Caki2 (cell line): ENCODE measurements around the gene GSC2. TPM values are rescaled to one million over a fixed set of nuclear protein-coding genes. Genes with fewer than 3 reads are reported as not detected.

Source experiments
- DNase-seq: peaks from one replicate; pipeline ENCODE4 v3.0.0-alpha.2; 2015; ENCODE audit warnings: low read depth
- in situ Hi-C: cut with HindIII; loops from 2 replicates; pipeline ENCODE4 v1.10.0; 2016; ENCODE audit warnings: low sequenced_read_pairs, low pct_unique_long_range_greater_than_20kb, mixed read lengths
- total RNA-seq: library from RNA; depleted of rRNA; stranded (reverse); fragments of >200 nt; shearing (Covaris generic); gene quantifications from 2 replicates; pipeline ENCODE4 v1.2.3, GENCODE V29; 2014; ENCODE audit warnings: low replicate concordance

GSC2 gene
- total RNA-seq, 1 experiment from 2014 or later = not detected

DNA sequence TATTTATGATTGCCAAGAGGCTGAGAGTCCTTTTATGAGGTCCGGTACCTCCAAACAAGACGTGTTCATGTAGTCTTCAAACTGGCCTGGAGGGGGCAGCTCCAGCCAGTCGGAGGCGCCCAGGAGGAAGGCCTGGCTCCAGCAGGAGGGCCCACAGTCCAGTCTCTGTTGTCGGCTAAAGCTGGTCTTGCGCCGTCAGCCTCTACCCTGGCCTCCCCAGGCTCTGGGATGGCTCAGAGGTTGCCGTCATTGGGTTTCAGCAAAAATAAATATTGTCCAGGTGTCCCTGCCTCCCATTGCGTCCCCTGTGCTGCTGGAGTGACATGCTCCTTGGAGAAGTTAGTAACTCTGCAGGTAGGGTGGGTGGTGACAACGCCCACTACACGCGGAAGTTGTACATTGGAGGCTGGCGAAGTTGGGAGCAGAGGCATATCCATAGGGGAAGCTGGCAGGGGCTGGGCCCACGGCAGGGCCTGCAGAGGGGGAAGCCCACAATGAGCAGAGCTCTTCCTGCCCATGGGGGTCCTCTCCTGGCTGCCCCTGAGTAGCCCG lies 29.5 kb upstream of the GSC2 start:
- in situ Hi-C loops = no loop called here
- DNase-seq = peak; percentile 79

GRCh38 chr22:19178657-19179496 lies 28.8 kb upstream of the GSC2 start, which contains the start of gene SLC25A1:
Gene SLC25A1 (minus strand): TSS chr22:19178736. CDS start chr22:19178673, 63 bp downstream.
- in situ Hi-C loops = no loop called here
- DNase-seq = peak; percentile 87

DNA sequence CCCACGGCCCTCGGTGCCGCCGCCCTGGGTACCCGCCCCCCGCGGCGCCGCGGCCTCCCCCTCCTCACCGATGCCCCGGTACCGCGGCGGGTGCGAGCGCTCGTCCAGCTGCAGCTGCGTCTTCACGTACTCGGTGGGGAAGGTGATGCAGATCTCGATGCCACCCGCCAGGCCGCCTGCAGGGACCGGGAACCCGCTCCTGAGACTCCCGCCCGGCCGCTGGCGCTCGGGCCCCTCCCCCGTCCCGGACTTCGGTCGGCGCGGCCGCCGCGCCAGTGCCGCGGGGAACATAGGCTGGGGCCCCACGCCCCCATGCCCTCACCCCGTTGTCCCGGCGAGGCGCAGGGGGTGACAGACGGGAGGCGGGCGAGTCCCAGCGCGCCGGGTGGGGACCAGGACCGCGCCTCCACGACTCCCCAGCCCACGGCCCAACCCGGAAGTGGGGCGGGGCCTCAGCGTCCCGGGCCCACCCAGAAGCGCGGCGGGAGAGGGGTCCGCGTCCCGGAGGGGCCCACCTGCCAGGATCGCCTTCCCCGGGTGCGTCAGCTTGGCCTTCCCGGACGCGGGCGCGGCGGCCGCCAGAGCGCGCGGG lies 28.1 kb upstream of the GSC2 start:
- in situ Hi-C loops = no loop called here

GRCh38 chr22:19177164-19178064 lies 27.3 kb upstream of the GSC2 start:
- in situ Hi-C loops = no loop called here
- no peak for DNase-seq

More for the DNA sequence above, 28.1 kb upstream of the GSC2 start:
- no peak for DNase-seq

- in situ Hi-C loops = no loop called here
- DNase-seq = no peak
These were observed 26.6 kb upstream of the GSC2 start for GRCh38 chr22:19176732-19177131.

DNA sequence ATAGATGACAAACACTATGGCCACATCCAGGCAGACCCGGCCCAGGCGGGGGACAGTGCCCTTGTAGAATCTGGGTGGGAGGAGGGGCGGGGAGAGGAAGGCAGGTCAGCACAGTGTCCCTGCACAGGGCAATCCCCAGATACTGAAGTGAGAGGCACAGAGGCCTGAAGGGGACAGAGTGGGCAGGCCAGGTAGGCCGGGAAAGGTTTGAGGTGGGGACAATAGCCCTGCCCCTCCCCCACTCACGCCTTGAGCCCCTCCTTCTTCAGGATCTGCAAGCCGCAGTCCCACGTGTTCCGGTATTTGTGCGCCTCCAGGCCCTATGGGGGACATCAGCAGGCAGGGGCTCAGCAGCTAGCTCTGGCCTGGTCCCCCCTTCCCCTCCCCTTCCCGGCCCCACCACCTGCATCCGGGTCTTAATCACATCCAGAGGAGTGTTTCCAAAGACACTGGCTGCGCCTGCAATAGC lies 26.1 kb upstream of the GSC2 start:
- in situ Hi-C loops = no loop called here
- DNase-seq = no peak

- in situ Hi-C loops = no loop called here
- DNase-seq = no peak
These were observed 25.6 kb upstream of the GSC2 start for GRCh38 chr22:19175602-19176174.

GRCh38 chr22:19175026-19175601 lies 25.0 kb upstream of the GSC2 start:
- no peak for DNase-seq
- in situ Hi-C loops = no loop called here

GRCh38 chr22:19174106-19175025 lies 24.3 kb upstream of the GSC2 start:
- in situ Hi-C loops = no loop called here
- DNase-seq = peak; percentile 50

DNA sequence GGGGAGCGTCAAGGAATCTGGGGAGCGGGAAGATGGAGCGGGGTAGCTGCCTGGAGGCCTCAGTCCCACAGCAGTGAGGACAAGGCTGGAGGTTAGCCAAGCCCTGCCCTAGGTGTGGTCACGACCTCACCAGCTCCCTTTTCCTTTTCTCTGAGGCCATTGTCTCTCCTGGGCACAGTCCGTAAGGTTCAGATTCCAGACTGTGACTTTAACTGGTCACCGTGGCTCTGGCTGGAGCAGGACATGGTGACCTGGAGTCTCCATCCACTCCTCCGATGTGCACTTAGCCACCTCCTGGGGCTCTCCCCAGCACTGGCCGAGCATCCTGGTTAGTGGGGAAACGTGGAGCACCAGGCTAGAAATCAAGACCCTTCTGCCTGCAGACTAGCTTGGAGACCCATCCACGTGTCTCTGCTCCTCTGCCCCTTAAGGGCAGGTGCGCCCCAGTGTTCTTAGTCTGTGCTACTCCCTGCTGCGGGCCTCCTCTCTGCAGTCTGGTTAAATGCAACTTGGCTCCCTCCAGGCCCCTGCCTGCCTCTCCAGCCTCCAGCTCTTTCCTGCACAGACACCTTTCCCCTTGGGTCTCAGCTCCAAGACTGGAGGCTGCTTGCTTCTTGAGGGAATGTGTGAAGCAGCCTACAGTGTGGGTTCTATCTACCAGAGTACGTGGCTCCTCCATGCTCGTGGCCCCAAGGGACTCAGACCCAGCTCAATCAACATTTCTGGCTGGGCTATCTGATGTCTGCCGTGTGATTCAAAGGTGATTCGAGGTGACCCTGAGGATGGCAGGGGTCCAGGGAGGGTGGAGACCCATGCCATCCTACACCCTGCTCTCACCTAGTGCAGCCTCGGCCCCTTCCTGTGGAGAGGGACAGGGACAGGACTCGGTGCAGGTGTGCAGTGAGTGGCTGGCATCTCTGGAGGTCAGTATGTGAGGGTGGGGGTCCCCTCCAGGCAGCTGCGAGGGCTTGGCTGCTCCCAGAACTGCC lies 23.2 kb upstream of the GSC2 start:
- DNase-seq = no peak
- in situ Hi-C loops = no loop called here

- DNase-seq = no peak
- in situ Hi-C loops = no loop called here
These were observed 22.3 kb upstream of the GSC2 start for GRCh38 chr22:19172213-19173046.

DNA sequence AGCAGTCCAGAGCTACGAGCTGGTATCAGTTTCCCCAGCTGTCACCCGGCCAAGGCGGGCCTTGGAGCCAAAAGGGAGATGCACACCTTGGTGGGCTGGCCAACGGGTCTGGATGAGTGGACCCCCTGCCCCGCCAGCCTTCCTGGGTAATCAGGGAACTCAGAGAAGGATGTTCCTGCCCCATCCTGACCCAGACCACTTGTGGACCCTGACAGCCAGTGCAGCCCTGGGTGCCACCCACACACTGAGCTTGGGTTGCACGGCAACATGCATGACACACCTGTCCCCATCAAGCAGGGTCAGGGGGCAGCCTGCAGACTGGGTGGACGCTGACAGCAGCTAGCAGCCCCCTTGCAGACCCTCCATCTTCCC lies 19.8 kb upstream of the GSC2 start:
- no peak for DNase-seq
- in situ Hi-C loops = no loop called here

GRCh38 chr22:19169002-19169946 lies 19.2 kb upstream of the GSC2 start:
- DNase-seq = no peak
- in situ Hi-C loops = no loop called here
